HG02870 (cell line): Measurements from ENCODE around the gene NFATC2.

Experiments
- ATAC-seq: cut with Tn5 transposase; IDR thresholded peaks from one replicate; pipeline ENCODE4 v1.9.1; 2021; ENCODE audit warnings: mild to moderate bottlenecking, moderate library complexity; ENCODE audit not compliant: unreplicated experiment

The NFATC2 gene

GRCh38 chr20:51454250-51454865 is 88.2 kb downstream of the NFATC2 start:
- ATAC-seq = no peak

- no peak for ATAC-seq
Observed at GRCh38 chr20:51452734-51453365, 89.7 kb downstream of the NFATC2 start.

- no peak for ATAC-seq
Observed at GRCh38 chr20:51452091-51452613, 90.4 kb downstream of the NFATC2 start.

- no peak for ATAC-seq
Observed at GRCh38 chr20:51451484-51451883, 91.0 kb downstream of the NFATC2 start.

- no peak for ATAC-seq
Observed at GRCh38 chr20:51450984-51451383, 91.5 kb downstream of the NFATC2 start.

- no peak for ATAC-seq
Observed at GRCh38 chr20:51450221-51450712, 92.3 kb downstream of the NFATC2 start.

GRCh38 chr20:51449498-51450220 is 92.9 kb downstream of the NFATC2 start:
- ATAC-seq = no peak

- no peak for ATAC-seq
Observed at GRCh38 chr20:51447765-51448148, 94.8 kb downstream of the NFATC2 start.

- no peak for ATAC-seq
Observed at GRCh38 chr20:51447097-51447764, 95.3 kb downstream of the NFATC2 start.

- ATAC-seq = no peak
Observed at GRCh38 chr20:51446656-51447055, 95.9 kb downstream of the NFATC2 start.

GRCh38 chr20:51446230-51446629 is 96.3 kb downstream of the NFATC2 start:
- no peak for ATAC-seq

- ATAC-seq = no peak
Observed at GRCh38 chr20:51445591-51445990, 96.9 kb downstream of the NFATC2 start.

GRCh38 chr20:51444922-51445438 is 97.5 kb downstream of the NFATC2 start:
- no peak for ATAC-seq

- ATAC-seq = no peak
Observed at GRCh38 chr20:51444467-51444866, 98.1 kb downstream of the NFATC2 start.

GRCh38 chr20:51442602-51443001 is 99.9 kb downstream of the NFATC2 start:
- no peak for ATAC-seq

GRCh38 chr20:51440589-51440988 is 101.9 kb downstream of the NFATC2 start:
- ATAC-seq = peak; percentile 61

- ATAC-seq = no peak
Observed at GRCh38 chr20:51439160-51439689, 103.3 kb downstream of the NFATC2 start.

GRCh38 chr20:51438136-51438535 is 104.4 kb downstream of the NFATC2 start:
- ATAC-seq = no peak

- no peak for ATAC-seq
Observed at GRCh38 chr20:51437182-51437924, 105.2 kb downstream of the NFATC2 start.
